ENCODE results near the gene TMPRSS4. TPM values are rescaled to one million over a fixed set of nuclear protein-coding genes. Genes with fewer than 3 reads are reported as not detected.

Gene TMPRSS4
- polyA plus RNA-seq, 3 donors: not detected

DNA sequence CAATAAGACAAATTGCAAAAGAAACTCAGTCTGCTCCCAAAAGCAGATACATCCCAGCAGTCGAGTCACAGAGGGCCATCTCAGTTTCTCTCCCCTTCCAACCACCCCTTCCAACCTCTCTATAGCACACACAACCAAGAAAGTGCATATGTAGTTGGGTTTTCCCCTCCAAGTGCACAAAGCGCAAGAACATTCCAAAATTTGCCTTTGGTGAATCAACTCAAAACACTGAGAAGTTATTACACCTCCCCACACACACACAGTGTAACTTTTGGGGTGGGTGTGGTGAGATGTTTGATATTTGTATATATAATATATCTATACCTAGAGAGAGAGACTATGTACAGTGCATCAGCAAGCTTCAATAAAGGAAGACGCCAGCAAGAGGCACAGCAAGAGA is 86.0 kb downstream of the TMPRSS4 start:
- H3K9me3 ChIP-seq (replicated peaks in 1 of 2; ENCODE audit: control insufficient read depth in 1 of 2, insufficient read depth in 1 of 2, low read length in 2 of 2): no peaks in the 10 kb centered on the region
- H3K36me3 Mint-ChIP-seq: no peaks in the 10 kb centered on the region
- TF ChIP-seq, protein P1, sequence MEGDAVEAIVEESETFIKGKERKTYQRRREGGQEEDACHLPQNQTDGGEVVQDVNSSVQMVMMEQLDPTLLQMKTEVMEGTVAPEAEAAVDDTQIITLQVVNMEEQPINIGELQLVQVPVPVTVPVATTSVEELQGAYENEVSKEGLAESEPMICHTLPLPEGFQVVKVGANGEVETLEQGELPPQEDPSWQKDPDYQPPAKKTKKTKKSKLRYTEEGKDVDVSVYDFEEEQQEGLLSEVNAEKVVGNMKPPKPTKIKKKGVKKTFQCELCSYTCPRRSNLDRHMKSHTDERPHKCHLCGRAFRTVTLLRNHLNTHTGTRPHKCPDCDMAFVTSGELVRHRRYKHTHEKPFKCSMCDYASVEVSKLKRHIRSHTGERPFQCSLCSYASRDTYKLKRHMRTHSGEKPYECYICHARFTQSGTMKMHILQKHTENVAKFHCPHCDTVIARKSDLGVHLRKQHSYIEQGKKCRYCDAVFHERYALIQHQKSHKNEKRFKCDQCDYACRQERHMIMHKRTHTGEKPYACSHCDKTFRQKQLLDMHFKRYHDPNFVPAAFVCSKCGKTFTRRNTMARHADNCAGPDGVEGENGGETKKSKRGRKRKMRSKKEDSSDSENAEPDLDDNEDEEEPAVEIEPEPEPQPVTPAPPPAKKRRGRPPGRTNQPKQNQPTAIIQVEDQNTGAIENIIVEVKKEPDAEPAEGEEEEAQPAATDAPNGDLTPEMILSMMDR (IDR thresholded peaks at IDR 0.05): no peak
- no peaks in the 10 kb centered on the region for H3K4me1 ChIP-seq (ENCODE audit: control insufficient read depth in 1 of 2, insufficient read depth in 2 of 2, low read length in 2 of 2)
- H3K9me3 Mint-ChIP-seq: peaks cover 0 to 1% (median 0%) of the 10 kb centered on the region in 7 donors
- intact Hi-C loops (cut with micrococcal nuclease): no loop called here
- no peaks in the 10 kb centered on the region for H3K36me3 ChIP-seq (replicated peaks in 1 of 2; ENCODE audit: control insufficient read depth in 1 of 2, insufficient read depth in 2 of 2, low read length in 2 of 2)
- H3K27ac Mint-ChIP-seq: no peak overlapping the region
- no peak overlapping the region for H2AFZ ChIP-seq (ENCODE audit: insufficient read depth, low read depth, low read length, poor library complexity, severe bottlenecking)
- no peak overlapping the region for H3K4me3 Mint-ChIP-seq
- H3K4me2 ChIP-seq (replicated peaks; ENCODE audit: extremely low read depth, low read length, poor library complexity, severe bottlenecking): no peak overlapping the region
- peaks cover under 1 to 13% of the 10 kb centered on the region in 2 donors for H3K27me3 ChIP-seq (ENCODE audit: control insufficient read depth in 2 of 2, insufficient read depth in 2 of 2, low read length in 2 of 2)
- peaks cover 9 to 29% (median 19%) of the 10 kb centered on the region in 3 donors for H3K27me3 Mint-ChIP-seq (ENCODE audit: low read depth in 3 of 3)
- no peak for DNase-seq
- H4K20me1 ChIP-seq (ENCODE audit: insufficient read depth, low read length): no peaks in the 10 kb centered on the region
- no peaks in the 10 kb centered on the region for H3K79me2 ChIP-seq (ENCODE audit: insufficient read depth, low read length)
- H3K4me1 Mint-ChIP-seq: peaks cover 4% of the 10 kb centered on the region
- no peak overlapping the region for H3K9ac ChIP-seq (ENCODE audit: insufficient read depth, low read length, poor library complexity, severe bottlenecking)
- no peak overlapping the region for H3K4me3 ChIP-seq (replicated peaks in 1 of 3; ENCODE audit: low read depth in 2 of 3, low read length in 3 of 3)
- WGBS (ENCODE audit: insufficient coverage): no CpG with 5 or more reads among the region's 3 CpGs
- no peak overlapping the region for H3K27ac ChIP-seq (ENCODE audit: low read depth in 1 of 2, low read length in 2 of 2)

DNA sequence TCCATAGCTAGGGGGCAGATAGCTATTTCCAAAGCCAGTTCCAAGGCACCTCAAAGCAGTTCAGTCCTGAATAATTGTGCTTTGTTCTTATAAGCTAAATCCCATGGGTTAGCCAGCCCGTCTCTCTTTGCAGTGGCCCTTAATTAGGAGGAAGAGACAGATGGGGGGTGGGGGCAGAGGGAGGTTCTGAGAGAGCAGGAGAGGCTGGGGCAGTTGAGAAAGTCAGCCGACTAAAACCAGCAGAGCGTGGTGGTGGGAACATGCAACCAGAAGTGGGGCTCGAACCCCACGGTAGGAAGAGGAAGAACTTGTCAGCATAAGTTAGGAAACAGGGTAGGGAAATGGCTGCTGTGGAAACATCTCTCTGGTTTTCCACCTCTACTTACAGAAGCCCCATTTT is 86.6 kb downstream of the TMPRSS4 start:
- H3K4me3 Mint-ChIP-seq: no peak overlapping the region
- H3K4me1 Mint-ChIP-seq: peaks cover 4% of the 10 kb centered on the region
- peaks cover 0 to 1% (median 0%) of the 10 kb centered on the region in 7 donors for H3K9me3 Mint-ChIP-seq
- no peak overlapping the region for H3K27ac ChIP-seq (ENCODE audit: low read depth in 1 of 2, low read length in 2 of 2)
- no peaks in the 10 kb centered on the region for H4K20me1 ChIP-seq (ENCODE audit: insufficient read depth, low read length)
- H3K36me3 Mint-ChIP-seq: no peaks in the 10 kb centered on the region
- H3K27me3 Mint-ChIP-seq (ENCODE audit: low read depth in 3 of 3): peaks cover 8 to 26% (median 16%) of the 10 kb centered on the region in 3 donors
- WGBS (ENCODE audit: insufficient coverage): 51% methylated on average over 2 of the region's 5 CpGs
- H3K27ac Mint-ChIP-seq: no peak overlapping the region
- no peak overlapping the region for H3K4me3 ChIP-seq (replicated peaks in 1 of 3; ENCODE audit: low read depth in 2 of 3, low read length in 3 of 3)
- H3K79me2 ChIP-seq (ENCODE audit: insufficient read depth, low read length): no peaks in the 10 kb centered on the region
- H3K9ac ChIP-seq (ENCODE audit: insufficient read depth, low read length, poor library complexity, severe bottlenecking): no peak overlapping the region
- no peaks in the 10 kb centered on the region for H3K4me1 ChIP-seq (ENCODE audit: control insufficient read depth in 1 of 2, insufficient read depth in 2 of 2, low read length in 2 of 2)
- intact Hi-C loops (cut with micrococcal nuclease): no loop called here
- no peak overlapping the region for H3K4me2 ChIP-seq (replicated peaks; ENCODE audit: extremely low read depth, low read length, poor library complexity, severe bottlenecking)
- no peaks in the 10 kb centered on the region for H3K36me3 ChIP-seq (replicated peaks in 1 of 2; ENCODE audit: control insufficient read depth in 1 of 2, insufficient read depth in 2 of 2, low read length in 2 of 2)
- no peak overlapping the region for H2AFZ ChIP-seq (ENCODE audit: insufficient read depth, low read depth, low read length, poor library complexity, severe bottlenecking)
- no peak for DNase-seq
- no peaks in the 10 kb centered on the region for H3K9me3 ChIP-seq (replicated peaks in 1 of 2; ENCODE audit: control insufficient read depth in 1 of 2, insufficient read depth in 1 of 2, low read length in 2 of 2)
- H3K27me3 ChIP-seq (ENCODE audit: control insufficient read depth in 2 of 2, insufficient read depth in 2 of 2, low read length in 2 of 2): peaks cover 0 to 7% of the 10 kb centered on the region in 2 donors
- TF ChIP-seq, protein P1 (IDR thresholded peaks at IDR 0.05): no peak

All from CD14-positive monocyte (primary cell).